HG02970 (cell line): ENCODE measurements around the gene GRIN1.

Source experiments
- ATAC-seq: cut with Tn5 transposase; IDR thresholded peaks from one replicate; pipeline ENCODE4 v1.9.1; 2021; ENCODE audit warnings: mild to moderate bottlenecking, moderate library complexity, moderate number of reproducible peaks; ENCODE audit not compliant: unreplicated experiment, low FRiP score

Gene GRIN1

GRCh38 chr9:137138722-137139467, at the start of gene GRIN1:
Gene GRIN1 (plus strand): TSS chr9:137139154. CDS start chr9:137139487, 333 bp downstream.
- no peak for ATAC-seq

- no peak for ATAC-seq
Measured at GRCh38 chr9:137089232-137089947, 49.6 kb upstream of the GRIN1 start.

- ATAC-seq, result peak; percentile 73
Measured at GRCh38 chr9:137095664-137096517, 43.1 kb upstream of the GRIN1 start.

- ATAC-seq, result no peak
Measured at GRCh38 chr9:137096785-137097546, 42.0 kb upstream of the GRIN1 start.

- ATAC-seq, result no peak
Measured at GRCh38 chr9:137097761-137098462, 41.0 kb upstream of the GRIN1 start.

- ATAC-seq, result no peak
Measured at GRCh38 chr9:137099231-137099630, 39.7 kb upstream of the GRIN1 start.

GRCh38 chr9:137103206-137103999, 35.6 kb upstream of the GRIN1 start:
- no peak for ATAC-seq

GRCh38 chr9:137105814-137106661, 32.9 kb upstream of the GRIN1 start:
- no peak for ATAC-seq

GRCh38 chr9:137106662-137107250, 32.2 kb upstream of the GRIN1 start:
- ATAC-seq, result no peak

- no peak for ATAC-seq
Measured at GRCh38 chr9:137107312-137107921, 31.5 kb upstream of the GRIN1 start.

GRCh38 chr9:137107982-137108381, 31.0 kb upstream of the GRIN1 start:
- ATAC-seq, result no peak

GRCh38 chr9:137108608-137109249, 30.2 kb upstream of the GRIN1 start:
- no peak for ATAC-seq

GRCh38 chr9:137109250-137110146, 29.5 kb upstream of the GRIN1 start:
- no peak for ATAC-seq

- no peak for ATAC-seq
Measured at GRCh38 chr9:137110147-137110910, 28.6 kb upstream of the GRIN1 start.
